ENCODE results near the gene DDX24.

Gene DDX24

GRCh38 chr14:94048691-94049624 lies 32.0 kb downstream of the DDX24 start:
- DNase-seq (ENCODE audit: low read depth in 2 of 2), result no peak

- DNase-seq (ENCODE audit: low read depth in 2 of 2), result no peak
Observed at GRCh38 chr14:94047581-94047980, 33.4 kb downstream of the DDX24 start.

DNA sequence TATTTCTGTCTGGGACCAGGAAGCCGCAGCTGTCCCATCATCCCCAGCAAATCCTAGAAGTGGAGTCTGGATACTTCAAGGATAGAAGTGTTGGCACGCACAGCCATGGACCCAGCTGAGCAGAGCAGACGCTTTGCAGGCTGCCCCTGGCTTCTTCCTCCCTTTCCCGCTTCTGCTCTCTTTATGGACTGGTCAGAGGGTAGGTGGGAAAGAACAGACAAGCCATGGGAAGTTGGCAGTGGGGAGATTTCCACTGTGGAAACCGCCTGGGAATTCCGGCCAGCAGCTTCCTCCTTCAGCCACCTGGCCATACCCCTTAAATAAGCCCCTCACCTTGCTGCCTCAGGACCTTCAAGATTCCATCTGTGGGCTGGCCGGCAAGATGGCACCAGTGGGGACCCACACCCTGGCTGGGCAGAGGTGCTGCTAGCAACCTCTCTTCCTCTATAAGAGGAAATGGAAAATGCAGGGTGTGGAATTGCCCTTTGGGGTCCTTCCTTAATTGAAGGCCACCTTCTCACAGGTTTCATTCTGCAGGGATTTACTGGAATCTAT lies 34.2 kb downstream of the DDX24 start:
- no peak for DNase-seq (ENCODE audit: low read depth in 2 of 2)

GRCh38 chr14:94045563-94046345 lies 35.2 kb downstream of the DDX24 start:
- no peak for DNase-seq (ENCODE audit: low read depth in 2 of 2)

DNA sequence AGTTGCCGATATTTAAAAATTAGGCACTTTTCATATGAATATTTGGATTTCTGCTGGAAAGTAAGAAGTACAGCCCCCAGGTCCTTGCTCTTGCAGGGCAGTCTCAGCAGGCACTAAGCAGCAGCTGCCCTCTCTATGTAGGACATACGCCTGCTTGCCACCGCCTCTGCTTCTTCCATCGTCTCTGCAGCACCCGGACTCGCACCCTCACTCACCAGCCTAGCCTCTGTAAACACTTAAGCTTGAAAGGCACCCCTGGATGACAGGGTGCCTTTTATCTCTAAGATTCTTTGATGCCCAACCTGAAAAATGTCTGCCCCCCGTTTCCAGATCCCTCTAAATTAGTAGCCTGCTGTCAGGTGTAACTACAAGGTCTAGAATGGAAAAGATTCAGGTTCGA lies 35.9 kb downstream of the DDX24 start:
- no peak for DNase-seq (ENCODE audit: low read depth in 2 of 2)

GRCh38 chr14:94044476-94045091 lies 36.4 kb downstream of the DDX24 start:
- no peak for DNase-seq (ENCODE audit: low read depth in 2 of 2)

- DNase-seq (ENCODE audit: low read depth in 2 of 2), result no peak
Observed at GRCh38 chr14:94043756-94044475, 37.1 kb downstream of the DDX24 start.

DNA sequence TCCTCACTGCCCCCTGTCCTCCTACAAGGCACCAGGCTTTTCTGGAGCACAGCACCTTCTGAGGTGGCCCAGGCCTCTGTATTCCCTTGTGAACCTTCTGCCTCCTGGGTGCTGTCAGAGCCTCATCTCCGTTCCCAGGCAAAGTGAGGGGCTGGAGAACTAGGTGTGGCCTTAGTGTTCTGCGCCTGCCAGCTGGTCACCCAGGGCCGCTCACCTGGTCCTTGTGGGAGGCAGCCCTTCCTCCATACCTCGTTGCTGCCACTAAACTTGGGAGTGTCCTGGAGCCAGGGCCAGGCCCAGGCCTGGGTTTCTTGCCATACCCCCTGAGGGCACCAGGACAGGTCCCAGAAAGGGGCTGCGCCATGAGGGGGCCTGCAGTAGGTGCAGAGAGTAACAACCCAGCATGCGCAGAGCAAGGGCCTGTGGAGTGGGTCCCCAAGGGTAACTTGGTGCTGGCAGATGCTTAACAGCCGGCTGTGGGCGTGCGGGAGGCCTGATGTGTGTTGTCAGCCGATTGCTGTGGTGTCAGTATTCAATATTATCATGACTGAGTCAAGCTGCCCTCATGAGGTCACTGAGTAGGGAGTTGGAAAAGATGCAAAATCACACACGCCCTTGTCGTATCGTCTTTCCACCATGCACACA lies 37.8 kb downstream of the DDX24 start:
- no peak for DNase-seq (ENCODE audit: low read depth in 2 of 2)

DNA sequence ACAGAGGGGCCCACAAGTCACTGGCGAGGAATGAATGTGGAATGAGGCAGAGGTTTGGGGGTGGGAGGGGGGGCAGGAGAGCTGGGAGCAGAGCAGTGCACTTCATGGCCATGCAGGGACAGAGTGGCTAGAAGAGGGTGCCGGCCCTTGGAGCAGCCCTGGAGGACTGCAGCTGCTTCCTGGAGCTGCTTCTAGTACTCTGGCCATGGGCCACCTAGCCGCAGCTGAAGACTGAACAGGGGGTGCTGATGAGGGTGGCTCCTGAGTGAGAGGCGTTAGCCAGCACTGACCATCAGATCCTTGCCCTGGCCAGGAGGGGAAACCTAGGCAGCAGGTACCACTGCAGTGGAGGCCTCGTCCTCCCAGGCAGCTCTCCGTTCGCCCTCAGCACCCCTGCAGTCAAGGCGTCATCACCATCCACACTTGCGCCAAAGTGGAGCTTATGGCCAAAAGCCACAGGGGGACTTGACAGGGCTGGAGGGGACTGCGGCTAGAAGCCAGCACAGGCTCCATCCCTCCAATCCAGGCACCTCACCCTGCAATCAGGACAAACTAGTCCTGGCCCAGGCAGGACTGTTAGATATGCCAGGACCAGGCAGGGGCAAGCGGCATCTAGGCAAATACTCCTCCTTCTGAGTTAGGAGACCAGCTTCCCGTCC lies 38.4 kb downstream of the DDX24 start:
- no peak for DNase-seq (ENCODE audit: low read depth in 2 of 2)

GRCh38 chr14:94041551-94042346 lies 39.3 kb downstream of the DDX24 start:
- DNase-seq (ENCODE audit: low read depth in 2 of 2), result no peak

DNA sequence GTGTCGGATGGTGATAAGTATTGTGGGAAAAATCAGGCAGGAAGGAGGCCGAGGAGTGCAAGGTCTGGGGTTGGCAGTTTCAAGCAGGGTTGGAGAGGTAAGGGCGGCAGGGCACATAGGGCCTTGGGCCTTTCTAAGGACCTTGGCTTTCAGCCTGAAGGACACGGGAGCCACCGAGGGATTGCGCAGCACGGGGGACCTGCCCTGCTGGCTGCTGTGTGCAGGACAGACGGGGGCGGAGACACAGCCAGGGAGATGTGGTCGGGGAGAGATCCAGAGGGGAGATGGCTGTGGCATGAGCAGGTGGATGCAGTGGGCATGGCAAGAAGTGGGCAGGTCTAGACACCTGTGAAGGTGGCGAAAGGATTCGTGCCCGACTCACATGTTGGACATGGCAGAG lies 40.2 kb downstream of the DDX24 start:
- DNase-seq (ENCODE audit: low read depth in 2 of 2), result no peak

GRCh38 chr14:94040247-94040646 lies 40.8 kb downstream of the DDX24 start:
- DNase-seq (ENCODE audit: low read depth in 2 of 2), result no peak

DNA sequence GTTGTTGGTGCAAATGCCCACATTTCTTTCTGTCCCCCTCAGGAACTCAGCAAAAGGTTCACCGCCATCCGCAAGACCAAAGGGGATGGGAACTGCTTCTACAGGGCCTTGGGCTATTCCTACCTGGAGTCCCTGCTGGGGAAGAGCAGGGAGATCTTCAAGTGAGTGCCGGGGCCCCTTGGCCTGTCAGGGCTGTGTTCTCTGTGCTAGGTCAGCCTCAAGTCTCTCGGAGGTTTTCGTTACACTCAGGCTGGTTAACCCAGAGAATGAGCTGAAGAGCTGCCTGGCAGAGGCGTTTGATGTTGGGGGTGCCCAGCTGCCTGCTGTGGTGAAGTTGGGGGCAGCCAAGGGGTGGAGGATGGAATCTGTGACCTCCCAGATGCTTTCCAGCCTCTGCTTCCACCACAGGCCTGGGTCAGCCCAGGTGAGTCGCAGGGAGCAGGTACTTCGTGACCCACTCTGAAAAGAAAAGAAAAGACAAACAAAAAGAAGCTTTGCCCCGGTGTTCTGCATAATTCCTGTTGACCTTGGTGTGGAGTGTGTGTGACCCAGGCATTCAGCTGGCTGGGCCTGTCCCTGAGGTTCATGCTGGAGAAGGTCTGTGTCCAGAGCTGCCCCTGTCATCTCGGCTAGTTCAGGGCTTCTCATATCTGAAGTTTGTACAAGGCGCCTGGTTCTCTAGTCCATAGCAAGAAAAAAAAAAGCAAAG lies 41.9 kb downstream of the DDX24 start:
- DNase-seq (ENCODE audit: low read depth in 2 of 2), result no peak

DNA sequence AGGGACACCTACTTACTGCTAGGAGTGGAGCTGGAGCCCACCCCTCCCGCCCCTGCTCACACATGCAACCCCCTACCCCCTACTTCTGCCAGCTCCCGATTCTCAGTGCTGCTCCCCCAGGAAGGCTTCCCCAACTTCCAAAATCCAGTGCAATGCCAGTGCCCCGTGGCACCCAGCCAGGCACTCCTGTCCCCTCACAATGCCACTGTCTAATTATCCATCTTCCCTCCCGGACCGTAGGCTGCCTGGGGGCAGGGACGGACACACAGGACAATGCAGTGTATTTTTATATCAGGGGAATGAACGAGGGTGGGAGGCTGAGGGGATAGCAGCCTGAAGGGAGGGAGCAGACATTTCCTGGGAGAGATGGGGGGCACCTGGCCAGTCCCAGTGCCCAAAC lies 42.5 kb downstream of the DDX24 start:
- DNase-seq (ENCODE audit: low read depth in 2 of 2), result no peak

DNA sequence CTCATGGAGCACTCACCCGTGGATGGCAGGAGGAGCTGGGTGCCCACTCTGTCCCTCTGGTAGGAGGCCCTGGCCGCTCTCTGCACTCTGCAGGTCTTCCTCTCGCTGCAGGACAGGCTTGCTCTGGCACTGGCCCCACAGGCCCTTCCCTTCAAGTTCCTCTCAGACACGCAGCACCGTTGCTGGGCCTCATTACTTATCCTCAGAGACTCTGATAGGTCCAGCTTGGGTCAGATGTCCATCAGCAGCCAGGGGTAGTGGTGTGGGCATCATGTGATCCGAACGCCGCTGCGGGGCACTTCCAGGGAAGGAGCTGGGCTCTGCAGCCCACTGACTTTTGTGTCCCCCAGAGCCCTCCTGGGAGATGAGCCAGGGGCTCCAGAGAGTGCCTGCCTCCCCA lies 43.0 kb downstream of the DDX24 start:
- no peak for DNase-seq (ENCODE audit: low read depth in 2 of 2)

GRCh38 chr14:94036313-94037167 lies 44.5 kb downstream of the DDX24 start:
- peak; percentile 68 to 79 for DNase-seq (ENCODE audit: low read depth in 2 of 2)

DNA sequence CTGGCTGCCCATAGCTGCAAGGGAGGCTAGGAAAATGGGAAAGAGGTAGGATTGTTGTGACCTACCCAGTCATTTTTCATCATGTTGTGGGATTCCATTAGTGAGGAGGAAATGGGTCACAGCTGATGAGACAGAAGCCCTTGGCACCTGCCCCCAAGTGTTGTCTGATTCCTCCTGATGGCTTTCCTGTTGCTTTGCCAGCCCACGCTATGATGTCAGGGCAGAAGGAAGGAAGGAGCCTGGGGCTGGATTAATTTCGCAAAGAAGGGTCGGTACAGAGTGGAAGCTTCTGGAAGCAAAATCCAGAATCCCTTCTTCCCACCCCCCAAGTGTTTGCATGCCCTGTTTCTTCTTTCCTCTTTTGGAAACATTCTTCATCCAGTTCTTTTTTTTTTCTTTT lies 46.1 kb downstream of the DDX24 start:
- no peak for DNase-seq (ENCODE audit: low read depth in 2 of 2)

DNA sequence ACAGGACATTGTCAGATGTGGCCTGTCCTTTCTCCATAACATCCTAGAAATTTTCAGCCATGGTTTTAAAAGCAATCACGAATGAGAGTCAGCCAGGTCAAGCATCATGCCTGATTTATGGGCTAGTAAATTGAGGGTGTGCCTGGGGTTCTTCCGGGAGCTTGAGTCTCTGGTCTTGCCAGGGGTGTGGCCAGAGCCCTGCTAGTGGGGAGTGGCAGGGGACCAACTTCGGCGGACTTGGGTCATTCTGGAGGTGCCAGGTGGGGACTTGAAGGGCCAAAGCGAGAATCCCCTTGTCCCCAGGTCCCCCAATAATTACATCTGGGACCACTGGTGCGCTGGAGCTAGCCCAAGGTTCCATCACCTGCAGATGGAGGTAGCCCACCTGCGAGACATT lies 49.1 kb downstream of the DDX24 start:
- no peak for DNase-seq (ENCODE audit: low read depth in 2 of 2)
